ENCODE data around the gene SDCBP2. TPM values are rescaled to one million over a fixed set of nuclear protein-coding genes. Genes with fewer than 3 reads are reported as not detected.

The SDCBP2 gene
- total and polyA plus RNA-seq, 10 of the 15 experiments (the other 5 are each of a cell fraction or from before 2014, with no cell fraction given): 0.16 to 2.4 (median 1.1) TPM; not detected in 1

DNA sequence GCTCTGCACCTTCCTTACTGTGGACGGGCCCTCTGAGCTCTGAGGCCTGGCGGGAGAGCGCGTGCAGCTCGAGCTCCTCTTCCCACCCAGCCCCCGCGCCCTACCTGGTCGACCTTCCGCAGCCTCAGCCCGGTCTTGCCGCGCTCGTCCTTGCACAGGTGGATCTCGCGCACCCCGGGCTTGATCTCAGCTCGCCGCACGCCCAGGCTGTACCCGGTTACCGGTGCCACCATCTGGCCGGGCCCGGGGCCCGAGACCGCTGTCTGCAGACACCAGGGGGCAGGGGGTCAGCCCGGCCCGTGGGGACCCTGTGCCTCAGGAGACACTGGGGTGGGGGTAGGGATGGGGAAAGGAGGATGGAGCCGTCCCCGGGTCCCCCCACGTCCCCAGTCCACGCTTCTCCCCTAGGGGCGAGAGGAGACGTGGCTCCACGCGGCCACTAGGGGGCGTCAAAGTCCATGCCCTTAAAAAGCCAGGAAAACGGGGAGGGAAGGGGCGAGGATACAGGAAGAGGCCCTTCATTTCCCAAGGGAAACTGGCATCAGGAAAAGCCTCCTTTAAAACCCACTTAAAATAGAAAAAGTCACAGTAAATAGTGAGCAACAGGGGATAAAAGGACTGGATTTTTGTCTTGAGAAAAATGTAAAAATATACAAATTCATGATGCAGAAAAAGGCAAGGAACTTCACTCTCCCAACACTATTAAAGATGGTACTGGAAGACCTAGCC, 15.5 kb downstream of the SDCBP2 start (continued):
- TF ChIP-seq KAT2A (conservative IDR thresholded peaks at IDR 0.05; ENCODE audit: control insufficient read depth, low read depth, low read length) (no peak), CHD4 (IDR thresholded peaks at IDR 0.05) (no peak), CBX3 (IDR thresholded peaks at IDR 0.05; ENCODE audit: borderline replicate concordance, low read depth) (no peak), HDAC2 (IDR thresholded peaks at IDR 0.05) (no peak), CHD1 (IDR thresholded peaks at IDR 0.05; ENCODE audit: low read depth, low read length) (no peak), POLR2AphosphoS5 (IDR thresholded peaks at IDR 0.05; ENCODE audit: low read length) (no peak), GABPA (IDR thresholded peaks at IDR 0.05; ENCODE audit: low read depth) (no peak), ZSCAN29 (IDR thresholded peaks at IDR 0.05) (no peak), ESRRA (IDR thresholded peaks at IDR 0.05; ENCODE audit: low read length) (no peak), FOXM1 (IDR thresholded peaks at IDR 0.05; ENCODE audit: low read depth, low read length) (0 out of 2 replicates have a peak, but pooled peaks have one; percentile 19), IKZF2 (IDR thresholded peaks at IDR 0.05) (peak; percentile 47 to 68; a peak in 3 of 4 replicates), POLR2A (IDR thresholded peaks at IDR 0.05; ENCODE audit: low read depth, low read length) (no peak), YBX1 (IDR thresholded peaks at IDR 0.05) (no peak), RELA (IDR thresholded peaks at IDR 0.05; ENCODE audit: borderline replicate concordance, partially characterized antibody) (peak; percentile 20)
- TF ChIP-seq, protein P1, sequence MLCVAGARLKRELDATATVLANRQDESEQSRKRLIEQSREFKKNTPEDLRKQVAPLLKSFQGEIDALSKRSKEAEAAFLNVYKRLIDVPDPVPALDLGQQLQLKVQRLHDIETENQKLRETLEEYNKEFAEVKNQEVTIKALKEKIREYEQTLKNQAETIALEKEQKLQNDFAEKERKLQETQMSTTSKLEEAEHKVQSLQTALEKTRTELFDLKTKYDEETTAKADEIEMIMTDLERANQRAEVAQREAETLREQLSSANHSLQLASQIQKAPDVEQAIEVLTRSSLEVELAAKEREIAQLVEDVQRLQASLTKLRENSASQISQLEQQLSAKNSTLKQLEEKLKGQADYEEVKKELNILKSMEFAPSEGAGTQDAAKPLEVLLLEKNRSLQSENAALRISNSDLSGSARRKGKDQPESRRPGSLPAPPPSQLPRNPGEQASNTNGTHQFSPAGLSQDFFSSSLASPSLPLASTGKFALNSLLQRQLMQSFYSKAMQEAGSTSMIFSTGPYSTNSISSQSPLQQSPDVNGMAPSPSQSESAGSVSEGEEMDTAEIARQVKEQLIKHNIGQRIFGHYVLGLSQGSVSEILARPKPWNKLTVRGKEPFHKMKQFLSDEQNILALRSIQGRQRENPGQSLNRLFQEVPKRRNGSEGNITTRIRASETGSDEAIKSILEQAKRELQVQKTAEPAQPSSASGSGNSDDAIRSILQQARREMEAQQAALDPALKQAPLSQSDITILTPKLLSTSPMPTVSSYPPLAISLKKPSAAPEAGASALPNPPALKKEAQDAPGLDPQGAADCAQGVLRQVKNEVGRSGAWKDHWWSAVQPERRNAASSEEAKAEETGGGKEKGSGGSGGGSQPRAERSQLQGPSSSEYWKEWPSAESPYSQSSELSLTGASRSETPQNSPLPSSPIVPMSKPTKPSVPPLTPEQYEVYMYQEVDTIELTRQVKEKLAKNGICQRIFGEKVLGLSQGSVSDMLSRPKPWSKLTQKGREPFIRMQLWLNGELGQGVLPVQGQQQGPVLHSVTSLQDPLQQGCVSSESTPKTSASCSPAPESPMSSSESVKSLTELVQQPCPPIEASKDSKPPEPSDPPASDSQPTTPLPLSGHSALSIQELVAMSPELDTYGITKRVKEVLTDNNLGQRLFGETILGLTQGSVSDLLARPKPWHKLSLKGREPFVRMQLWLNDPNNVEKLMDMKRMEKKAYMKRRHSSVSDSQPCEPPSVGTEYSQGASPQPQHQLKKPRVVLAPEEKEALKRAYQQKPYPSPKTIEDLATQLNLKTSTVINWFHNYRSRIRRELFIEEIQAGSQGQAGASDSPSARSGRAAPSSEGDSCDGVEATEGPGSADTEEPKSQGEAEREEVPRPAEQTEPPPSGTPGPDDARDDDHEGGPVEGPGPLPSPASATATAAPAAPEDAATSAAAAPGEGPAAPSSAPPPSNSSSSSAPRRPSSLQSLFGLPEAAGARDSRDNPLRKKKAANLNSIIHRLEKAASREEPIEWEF (IDR thresholded peaks at IDR 0.05; ENCODE audit: insufficient replicate concordance, low read depth, low read length): no peak
- TF ChIP-seq, protein P2, sequence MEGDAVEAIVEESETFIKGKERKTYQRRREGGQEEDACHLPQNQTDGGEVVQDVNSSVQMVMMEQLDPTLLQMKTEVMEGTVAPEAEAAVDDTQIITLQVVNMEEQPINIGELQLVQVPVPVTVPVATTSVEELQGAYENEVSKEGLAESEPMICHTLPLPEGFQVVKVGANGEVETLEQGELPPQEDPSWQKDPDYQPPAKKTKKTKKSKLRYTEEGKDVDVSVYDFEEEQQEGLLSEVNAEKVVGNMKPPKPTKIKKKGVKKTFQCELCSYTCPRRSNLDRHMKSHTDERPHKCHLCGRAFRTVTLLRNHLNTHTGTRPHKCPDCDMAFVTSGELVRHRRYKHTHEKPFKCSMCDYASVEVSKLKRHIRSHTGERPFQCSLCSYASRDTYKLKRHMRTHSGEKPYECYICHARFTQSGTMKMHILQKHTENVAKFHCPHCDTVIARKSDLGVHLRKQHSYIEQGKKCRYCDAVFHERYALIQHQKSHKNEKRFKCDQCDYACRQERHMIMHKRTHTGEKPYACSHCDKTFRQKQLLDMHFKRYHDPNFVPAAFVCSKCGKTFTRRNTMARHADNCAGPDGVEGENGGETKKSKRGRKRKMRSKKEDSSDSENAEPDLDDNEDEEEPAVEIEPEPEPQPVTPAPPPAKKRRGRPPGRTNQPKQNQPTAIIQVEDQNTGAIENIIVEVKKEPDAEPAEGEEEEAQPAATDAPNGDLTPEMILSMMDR (IDR thresholded peaks at IDR 0.05 in 2 of 3, conservative IDR thresholded peaks at IDR 0.05 in 1 of 3; ENCODE audit: control insufficient read depth in 2 of 3, extremely low read depth in 1 of 3, insufficient read depth in 1 of 3, low read depth in 3 of 3, low read length in 3 of 3): peak; percentile 87 to 92 (median 89)
- TF ChIP-seq, protein P3, sequence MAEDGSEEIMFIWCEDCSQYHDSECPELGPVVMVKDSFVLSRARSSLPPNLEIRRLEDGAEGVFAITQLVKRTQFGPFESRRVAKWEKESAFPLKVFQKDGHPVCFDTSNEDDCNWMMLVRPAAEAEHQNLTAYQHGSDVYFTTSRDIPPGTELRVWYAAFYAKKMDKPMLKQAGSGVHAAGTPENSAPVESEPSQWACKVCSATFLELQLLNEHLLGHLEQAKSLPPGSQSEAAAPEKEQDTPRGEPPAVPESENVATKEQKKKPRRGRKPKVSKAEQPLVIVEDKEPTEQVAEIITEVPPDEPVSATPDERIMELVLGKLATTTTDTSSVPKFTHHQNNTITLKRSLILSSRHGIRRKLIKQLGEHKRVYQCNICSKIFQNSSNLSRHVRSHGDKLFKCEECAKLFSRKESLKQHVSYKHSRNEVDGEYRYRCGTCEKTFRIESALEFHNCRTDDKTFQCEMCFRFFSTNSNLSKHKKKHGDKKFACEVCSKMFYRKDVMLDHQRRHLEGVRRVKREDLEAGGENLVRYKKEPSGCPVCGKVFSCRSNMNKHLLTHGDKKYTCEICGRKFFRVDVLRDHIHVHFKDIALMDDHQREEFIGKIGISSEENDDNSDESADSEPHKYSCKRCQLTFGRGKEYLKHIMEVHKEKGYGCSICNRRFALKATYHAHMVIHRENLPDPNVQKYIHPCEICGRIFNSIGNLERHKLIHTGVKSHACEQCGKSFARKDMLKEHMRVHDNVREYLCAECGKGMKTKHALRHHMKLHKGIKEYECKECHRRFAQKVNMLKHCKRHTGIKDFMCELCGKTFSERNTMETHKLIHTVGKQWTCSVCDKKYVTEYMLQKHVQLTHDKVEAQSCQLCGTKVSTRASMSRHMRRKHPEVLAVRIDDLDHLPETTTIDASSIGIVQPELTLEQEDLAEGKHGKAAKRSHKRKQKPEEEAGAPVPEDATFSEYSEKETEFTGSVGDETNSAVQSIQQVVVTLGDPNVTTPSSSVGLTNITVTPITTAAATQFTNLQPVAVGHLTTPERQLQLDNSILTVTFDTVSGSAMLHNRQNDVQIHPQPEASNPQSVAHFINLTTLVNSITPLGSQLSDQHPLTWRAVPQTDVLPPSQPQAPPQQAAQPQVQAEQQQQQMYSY (CRISPR knock-in tag; IDR thresholded peaks at IDR 0.05): no peak
- TF ChIP-seq, protein P4, sequence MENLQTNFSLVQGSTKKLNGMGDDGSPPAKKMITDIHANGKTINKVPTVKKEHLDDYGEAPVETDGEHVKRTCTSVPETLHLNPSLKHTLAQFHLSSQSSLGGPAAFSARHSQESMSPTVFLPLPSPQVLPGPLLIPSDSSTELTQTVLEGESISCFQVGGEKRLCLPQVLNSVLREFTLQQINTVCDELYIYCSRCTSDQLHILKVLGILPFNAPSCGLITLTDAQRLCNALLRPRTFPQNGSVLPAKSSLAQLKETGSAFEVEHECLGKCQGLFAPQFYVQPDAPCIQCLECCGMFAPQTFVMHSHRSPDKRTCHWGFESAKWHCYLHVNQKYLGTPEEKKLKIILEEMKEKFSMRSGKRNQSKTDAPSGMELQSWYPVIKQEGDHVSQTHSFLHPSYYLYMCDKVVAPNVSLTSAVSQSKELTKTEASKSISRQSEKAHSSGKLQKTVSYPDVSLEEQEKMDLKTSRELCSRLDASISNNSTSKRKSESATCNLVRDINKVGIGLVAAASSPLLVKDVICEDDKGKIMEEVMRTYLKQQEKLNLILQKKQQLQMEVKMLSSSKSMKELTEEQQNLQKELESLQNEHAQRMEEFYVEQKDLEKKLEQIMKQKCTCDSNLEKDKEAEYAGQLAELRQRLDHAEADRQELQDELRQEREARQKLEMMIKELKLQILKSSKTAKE (IDR thresholded peaks at IDR 0.05; ENCODE audit: low read depth, poor library complexity, severe bottlenecking): no peak

Measured in GM12878 (cell line).